IMR-90 (cell line): ENCODE data around the gene HIGD2A. TPM values are rescaled to one million over a fixed set of nuclear protein-coding genes. Genes with fewer than 3 reads are reported as not detected.

Source experiments
- ATAC-seq: fragments of 200-7000 bp; cut with Tn5 transposase; 2 replicates; pipeline ENCODE4 v1.9.1; 2020; ENCODE audit warnings: low read depth, mild to moderate bottlenecking, moderate library complexity
- BruUV-seq: library from RNA; stranded (reverse); fragments of 400-500 nt; replicated peaks from 2 replicates; lab custom pipeline; 2021; lab: Mats Ljungman, UMichigan
- CTCF ChIA-PET: fragments of 300-600 bp; formaldehyde crosslinking; extraction: SDS; loops from one replicate; lab custom pipeline; 2021; ENCODE audit warnings: antibody characterized with exemption; lab: Yijun Ruan, JAX
- POLR2A ChIA-PET: fragments of 300-600 bp; sonication (Branson Sonifier 250); formaldehyde crosslinking; loops from one replicate; lab custom pipeline; 2022; ENCODE audit warnings: antibody characterized with exemption; ENCODE audit not compliant: unreplicated experiment; lab: Charles Lee
- DNase-seq: peaks from one replicate; pipeline ENCODE4 v3.0.0; 2013
- H2AFZ ChIP-seq: replicated peaks from 2 replicates; pipeline ENCODE3; 2013; ENCODE audit warnings: low read length, mild to moderate bottlenecking; ENCODE audit not compliant: poor library complexity
- H2AK5ac ChIP-seq: 2 replicates; pipeline ENCODE4 v1.6.1; 2013; ENCODE audit warnings: low read depth, low read length, inconsistent platforms
- H2AK9ac ChIP-seq: replicated peaks from 2 replicates; pipeline ENCODE3; 2013; ENCODE audit warnings: mild to moderate bottlenecking, low read depth, low read length, moderate library complexity; ENCODE audit not compliant: poor library complexity
- H2BK120ac ChIP-seq: 2 replicates; pipeline ENCODE4 v1.6.1; 2013; ENCODE audit warnings: low read depth, low read length, inconsistent platforms
- H2BK15ac ChIP-seq: 3 replicates; pipeline ENCODE4 v1.6.1; 2013; ENCODE audit warnings: low read depth, low read length, inconsistent platforms
- H2BK20ac ChIP-seq: 2 replicates; pipeline ENCODE4 v1.6.1; 2013; ENCODE audit warnings: low read depth, mild to moderate bottlenecking, inconsistent platforms, low read length, moderate library complexity
- H2BK5ac ChIP-seq: 2 replicates; pipeline ENCODE4 v1.6.1; 2013; ENCODE audit warnings: mild to moderate bottlenecking, low read depth, low read length, inconsistent platforms; ENCODE audit not compliant: poor library complexity, severe bottlenecking
- H3K14ac ChIP-seq: replicated peaks from 2 replicates; pipeline ENCODE4 v1.6.1; 2013; ENCODE audit warnings: low read depth, low read length, inconsistent platforms
- H3K18ac ChIP-seq: 2 replicates; pipeline ENCODE4 v1.6.1; 2013; ENCODE audit warnings: low read depth, low read length, control low read depth
- H3K23ac ChIP-seq: 2 replicates; pipeline ENCODE4 v1.6.1; 2013; ENCODE audit warnings: low read depth, low read length, inconsistent platforms
- H3K27ac ChIP-seq: 2 replicates; pipeline ENCODE4 v1.5.1; 2013; ENCODE audit warnings: mild to moderate bottlenecking, control low read depth, low read length; ENCODE audit not compliant: insufficient read depth
- H3K27me3 ChIP-seq: 2 replicates; pipeline ENCODE4 v1.6.1; 2013; ENCODE audit warnings: low read length; ENCODE audit not compliant: control insufficient read depth, insufficient read depth
- H3K36me3 ChIP-seq: 2 replicates; pipeline ENCODE4 v1.6.1; 2013; ENCODE audit warnings: low read length, mixed read lengths; ENCODE audit not compliant: control insufficient read depth, insufficient read depth
- H3K4ac ChIP-seq: 2 replicates; pipeline ENCODE4 v1.6.1; 2013; ENCODE audit warnings: low read depth, low read length, inconsistent platforms
- H3K4me1 ChIP-seq: 2 replicates; pipeline ENCODE4 v1.6.1; 2013; ENCODE audit warnings: low read length, mixed read lengths; ENCODE audit not compliant: control insufficient read depth, insufficient read depth
- H3K4me2 ChIP-seq: 2 replicates; pipeline ENCODE4 v1.6.1; 2013; ENCODE audit warnings: low read depth, mild to moderate bottlenecking, control low read depth, low read length, moderate library complexity
- H3K4me3 ChIP-seq: 2 replicates; pipeline ENCODE4 v1.5.1; 2013; ENCODE audit warnings: low read depth, mild to moderate bottlenecking, control low read depth, low read length, moderate library complexity; ENCODE audit not compliant: insufficient read depth
- H3K56ac ChIP-seq: 2 replicates; pipeline ENCODE4 v1.6.1; 2013; ENCODE audit warnings: low read length, inconsistent platforms; ENCODE audit not compliant: insufficient read depth; ENCODE audit errors: extremely low read depth
- H3K79me1 ChIP-seq, 2 experiments: 2 replicates each; pipeline ENCODE4 v1.6.1; 2013; ENCODE audit warnings: low read length in 2 of 2, inconsistent platforms in 1 of 2, low read depth in 1 of 2
- H3K9ac ChIP-seq: 2 replicates; pipeline ENCODE4 v1.6.1; 2013; ENCODE audit warnings: low read depth, low read length, control low read depth
- H3K9me1 ChIP-seq: 2 replicates; pipeline ENCODE4 v1.6.1; 2013; ENCODE audit warnings: low read length, inconsistent platforms; ENCODE audit not compliant: insufficient read depth
- H3K9me3 ChIP-seq: 2 replicates; pipeline ENCODE4 v1.6.1; 2013; ENCODE audit warnings: low read length; ENCODE audit not compliant: control insufficient read depth, insufficient read depth
- H4K20me1 ChIP-seq: 2 replicates; pipeline ENCODE4 v1.6.1; 2013; ENCODE audit warnings: low read length, inconsistent platforms; ENCODE audit not compliant: insufficient read depth
- H4K5ac ChIP-seq: 2 replicates; pipeline ENCODE4 v1.6.1; 2013; ENCODE audit warnings: mild to moderate bottlenecking, low read depth, low read length, control low read depth
- H4K8ac ChIP-seq, 2 experiments: 2 replicates each; pipeline ENCODE4 v1.6.1; 2013; ENCODE audit warnings: low read depth in 2 of 2, low read length in 2 of 2, control low read depth in 1 of 2, inconsistent platforms in 1 of 2
- H4K91ac ChIP-seq: 2 replicates; pipeline ENCODE4 v1.6.1; 2013; ENCODE audit warnings: low read depth, low read length, inconsistent platforms; ENCODE audit not compliant: insufficient read depth
- BHLHE40 ChIP-seq: fragments of 150-350 bp; IDR thresholded peaks from 2 replicates; pipeline ENCODE4 v1.6.1; 2016; ENCODE audit warnings: mild to moderate bottlenecking, low read depth, low read length
- CEBPB ChIP-seq: IDR thresholded peaks from 2 replicates; pipeline ENCODE4 v1.6.1; 2012; ENCODE audit warnings: low read depth, low read length, improper control_type of control experiment
- CTCF ChIP-seq: conservative IDR thresholded peaks from 2 replicates; pipeline ENCODE4 v1.5.1; 2012; ENCODE audit warnings: mild to moderate bottlenecking, low read depth, low read length, improper control_type of control experiment
- ELK1 ChIP-seq: fragments of 150-350 bp; IDR thresholded peaks from 2 replicates; pipeline ENCODE4 v1.6.1; 2016; ENCODE audit warnings: low read depth, mild to moderate bottlenecking, low read length, moderate library complexity, borderline replicate concordance
- FOS ChIP-seq: fragments of 150-350 bp; IDR thresholded peaks from 2 replicates; pipeline ENCODE4 v1.6.1; 2016; ENCODE audit warnings: low read depth, low read length
- MAFK ChIP-seq: IDR thresholded peaks from 2 replicates; pipeline ENCODE4 v1.6.1; 2012; ENCODE audit warnings: low read depth, low read length, improper control_type of control experiment
- MAZ ChIP-seq: IDR thresholded peaks from 2 replicates; pipeline ENCODE4 v1.6.1; 2012; ENCODE audit warnings: low read depth, mild to moderate bottlenecking, low read length, improper control_type of control experiment, moderate library complexity, borderline replicate concordance
- MXI1 ChIP-seq: IDR thresholded peaks from 2 replicates; pipeline ENCODE4 v1.6.1; 2012; ENCODE audit warnings: low read depth, mild to moderate bottlenecking, low read length, moderate library complexity, borderline replicate concordance
- NFE2L2 ChIP-seq: fragments of 150-350 bp; IDR thresholded peaks from 2 replicates; pipeline ENCODE4 v1.6.1; 2016; ENCODE audit warnings: low read depth, mild to moderate bottlenecking, low read length
- POLR2A ChIP-seq: IDR thresholded peaks from 2 replicates; pipeline ENCODE4 v1.6.1; 2012; ENCODE audit warnings: mild to moderate bottlenecking, low read depth, low read length
- RFX5 ChIP-seq: IDR thresholded peaks from 2 replicates; pipeline ENCODE4 v1.8.0; 2012; ENCODE audit warnings: low read depth, mild to moderate bottlenecking, low read length, moderate library complexity
- SMC3 ChIP-seq: fragments of 150-350 bp; IDR thresholded peaks from 2 replicates; pipeline ENCODE4 v1.6.1; 2016; ENCODE audit warnings: low read depth, mild to moderate bottlenecking, antibody characterized with exemption, low read length, moderate library complexity
- USF2 ChIP-seq: fragments of 150-350 bp; IDR thresholded peaks from 2 replicates; pipeline ENCODE4 v1.6.1; 2017; ENCODE audit warnings: mild to moderate bottlenecking, antibody characterized with exemption, low read length, low read depth
- WGBS, 2 experiments: methylation state at CpG; one replicate each; pipeline versions ENCODE4 v1.1.5 to v1.1.7; 2013; ENCODE audit warnings: missing lambda C conversion rate in 2 of 2; ENCODE audit not compliant: insufficient read length in 1 of 2; ENCODE audit errors: extremely low coverage in 2 of 2; 5-methylcytosine and 5-hydroxymethylcytosine counted together
- dilution Hi-C: fragments of 300-500 bp; cut with HindIII; formaldehyde crosslinking; loops from one replicate; pipeline ENCODE4 v1.14.3; 2018; ENCODE audit warnings: low sequenced_read_pairs; ENCODE audit not compliant: unreplicated experiment
- in situ Hi-C: fragments of 300-500 bp; cut with MboI; formaldehyde crosslinking; loops from 3 replicates; pipeline ENCODE4 v1.14.3; 2019; ENCODE audit warnings: low sequenced_read_pairs, inconsistent platforms, mixed read lengths
- intact Hi-C: fragments of 100-400 bp; cut with micrococcal nuclease; formaldehyde crosslinking; loops from 2 replicates; pipeline ENCODE4 v1.10.0; 2022
- polyA plus RNA-seq, 3 experiments: library from polyadenylated mRNA; depleted of rRNA; stranded (reverse); fragments of >200 nt; gene quantifications; 2 replicates each; pipeline ENCODE4 v1.2.3, GENCODE V29; 2012; ENCODE audit warnings: low replicate concordance in 1 of 3
- total RNA-seq: library from RNA; depleted of rRNA; stranded (reverse); fragments of >200 nt; gene quantifications from 2 replicates; pipeline ENCODE4 v1.2.3, GENCODE V29; 2012

The HIGD2A gene
- total and polyA plus RNA-seq, 2 of the 4 experiments (the other 2 are of a cell fraction): 35.0 to 131 TPM

GRCh38 chr5:176405656-176406435 lies 17.3 kb downstream of the HIGD2A start:
- CTCF ChIA-PET: no interaction called here
- no peak for DNase-seq

More at GRCh38 chr5:176405656-176406435, 17.3 kb downstream of the HIGD2A start:
- H2BK15ac ChIP-seq: no peak overlapping the region
- H4K91ac ChIP-seq: no peak overlapping the region
- dilution Hi-C loops: no loop called here
- in situ Hi-C loops: no loop called here
- no peak overlapping the region for H2AFZ ChIP-seq
- H3K4me2 ChIP-seq: no peak overlapping the region
- H4K8ac ChIP-seq: no peak overlapping the region
- no peaks in the 10 kb centered on the region for H3K27me3 ChIP-seq
- no peak overlapping the region for H3K9ac ChIP-seq
- H2BK20ac ChIP-seq: no peak overlapping the region
- WGBS, 2 experiments: 91% methylated on average over 5 of the region's 20 CpGs; no CpG with 5 or more reads in 1 of the 2 experiments
- H3K9me1 ChIP-seq: peaks cover under 1% of the 10 kb centered on the region; the same call in 1 of the 2 replicates
- no peak overlapping the region for H3K4me3 ChIP-seq
- no peak overlapping the region for H2AK5ac ChIP-seq
- H2BK5ac ChIP-seq: no peak overlapping the region
- peaks cover 6% of the 10 kb centered on the region for H4K20me1 ChIP-seq
- H2AK9ac ChIP-seq: peak overlapping the region; percentile 9
- H3K79me1 ChIP-seq: peaks cover 16 to 19% of the 10 kb centered on the region in 2 experiments
- no peak overlapping the region for H3K27ac ChIP-seq
- H3K4me1 ChIP-seq: no peaks in the 10 kb centered on the region
- no peak overlapping the region for H3K56ac ChIP-seq
- POLR2A ChIA-PET: interaction anchor here (0.6 kb wide), 1 partner anchor 18 kb away, joined by 5 read pairs; the partner anchor contains the start of gene NOP16
- no TSS peak for BruUV-seq
- intact Hi-C loops: no loop called here
- no peak overlapping the region for H3K18ac ChIP-seq
- H3K9me3 ChIP-seq: no peaks in the 10 kb centered on the region
- no peak overlapping the region for H3K23ac ChIP-seq
- H4K5ac ChIP-seq: no peak overlapping the region
- no peak; the same call in 1 of the 2 replicates for ATAC-seq
- no peak overlapping the region for H3K14ac ChIP-seq
- H3K36me3 ChIP-seq: peaks cover 29% of the 10 kb centered on the region
- TF ChIP-seq SMC3 (no peak), BHLHE40 (no peak), FOS (no peak), RFX5 (no peak), CEBPB (no peak), CTCF (no peak), USF2 (no peak), NFE2L2 (no peak), ELK1 (no peak), MAZ (no peak), MXI1 (no peak), MAFK (no peak), POLR2A (no peak)
- no peak overlapping the region for H2BK120ac ChIP-seq
- H3K4ac ChIP-seq: no peak overlapping the region
